DND-41 (cell line): ENCODE results near the gene ATXN2.

ENCODE experiments used
- EZH2 ChIP-seq: IDR thresholded peaks from 3 replicates; pipeline ENCODE4 v1.6.1; 2012; ENCODE audit warnings: borderline replicate concordance, low read depth, mild to moderate bottlenecking, moderate library complexity, low read length, inconsistent platforms; ENCODE audit not compliant: severe bottlenecking
- TF ChIP-seq, protein P1 (sequence below): IDR thresholded peaks from 2 replicates; pipeline ENCODE4 v1.5.1; 2012; ENCODE audit warnings: borderline replicate concordance, low read length, moderate library complexity, mild to moderate bottlenecking; ENCODE audit not compliant: poor library complexity, severe bottlenecking; ENCODE audit errors: extremely low read depth

DNA sequence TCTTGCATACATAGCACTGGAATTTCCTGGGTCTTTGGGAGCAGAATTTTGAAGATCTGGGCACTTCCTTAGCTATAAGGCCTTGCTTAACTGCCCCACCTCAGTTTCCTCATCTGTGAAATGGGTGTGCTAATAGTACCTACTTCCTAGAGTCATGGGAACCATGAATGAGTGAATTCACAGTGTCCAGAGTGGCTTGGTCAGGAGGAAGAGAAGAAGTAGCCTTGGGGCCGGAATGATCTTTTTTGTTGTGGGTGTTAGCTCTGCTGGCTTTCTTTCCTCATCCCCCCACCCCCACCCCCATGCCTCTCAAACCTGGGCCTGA is 191.0 kb downstream of the ATXN2 start:
- TF ChIP-seq, protein P1, sequence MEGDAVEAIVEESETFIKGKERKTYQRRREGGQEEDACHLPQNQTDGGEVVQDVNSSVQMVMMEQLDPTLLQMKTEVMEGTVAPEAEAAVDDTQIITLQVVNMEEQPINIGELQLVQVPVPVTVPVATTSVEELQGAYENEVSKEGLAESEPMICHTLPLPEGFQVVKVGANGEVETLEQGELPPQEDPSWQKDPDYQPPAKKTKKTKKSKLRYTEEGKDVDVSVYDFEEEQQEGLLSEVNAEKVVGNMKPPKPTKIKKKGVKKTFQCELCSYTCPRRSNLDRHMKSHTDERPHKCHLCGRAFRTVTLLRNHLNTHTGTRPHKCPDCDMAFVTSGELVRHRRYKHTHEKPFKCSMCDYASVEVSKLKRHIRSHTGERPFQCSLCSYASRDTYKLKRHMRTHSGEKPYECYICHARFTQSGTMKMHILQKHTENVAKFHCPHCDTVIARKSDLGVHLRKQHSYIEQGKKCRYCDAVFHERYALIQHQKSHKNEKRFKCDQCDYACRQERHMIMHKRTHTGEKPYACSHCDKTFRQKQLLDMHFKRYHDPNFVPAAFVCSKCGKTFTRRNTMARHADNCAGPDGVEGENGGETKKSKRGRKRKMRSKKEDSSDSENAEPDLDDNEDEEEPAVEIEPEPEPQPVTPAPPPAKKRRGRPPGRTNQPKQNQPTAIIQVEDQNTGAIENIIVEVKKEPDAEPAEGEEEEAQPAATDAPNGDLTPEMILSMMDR = no peak
- TF ChIP-seq EZH2 = no peak
